HG03060 (cell line): Measurements from ENCODE around the gene MT3.
A peak's percentile ranks its signal among the peaks of the same experiment; 100 is the strongest.
"Not testable (repeated sequence)": the region's sequence is repeated elsewhere in the genome, so short reads cannot be mapped to it uniquely, and the experiment has no call there.

Source experiments
- ATAC-seq: cut with Tn5 transposase; IDR thresholded peaks from one replicate; pipeline ENCODE4 v1.9.1; 2021; ENCODE audit warnings: low read depth, moderate number of reproducible peaks; ENCODE audit not compliant: unreplicated experiment

MT3 gene

DNA sequence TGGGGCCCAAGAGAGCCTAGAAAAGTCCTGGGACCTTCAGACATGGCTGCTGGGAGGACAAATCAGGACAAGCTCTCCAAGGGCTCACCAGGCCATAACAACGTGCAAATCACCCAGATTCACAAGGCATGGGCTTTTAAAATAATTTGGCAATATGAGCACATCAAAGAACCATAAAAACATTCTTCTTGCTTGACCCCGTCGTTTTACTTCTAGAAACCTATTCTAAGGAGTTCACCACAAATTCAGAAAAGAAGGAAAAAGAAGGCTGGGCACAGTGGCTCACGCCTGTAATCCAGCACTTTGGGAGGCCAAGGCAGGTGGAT is 12.1 kb upstream of the MT3 start:
- no peak for ATAC-seq

DNA sequence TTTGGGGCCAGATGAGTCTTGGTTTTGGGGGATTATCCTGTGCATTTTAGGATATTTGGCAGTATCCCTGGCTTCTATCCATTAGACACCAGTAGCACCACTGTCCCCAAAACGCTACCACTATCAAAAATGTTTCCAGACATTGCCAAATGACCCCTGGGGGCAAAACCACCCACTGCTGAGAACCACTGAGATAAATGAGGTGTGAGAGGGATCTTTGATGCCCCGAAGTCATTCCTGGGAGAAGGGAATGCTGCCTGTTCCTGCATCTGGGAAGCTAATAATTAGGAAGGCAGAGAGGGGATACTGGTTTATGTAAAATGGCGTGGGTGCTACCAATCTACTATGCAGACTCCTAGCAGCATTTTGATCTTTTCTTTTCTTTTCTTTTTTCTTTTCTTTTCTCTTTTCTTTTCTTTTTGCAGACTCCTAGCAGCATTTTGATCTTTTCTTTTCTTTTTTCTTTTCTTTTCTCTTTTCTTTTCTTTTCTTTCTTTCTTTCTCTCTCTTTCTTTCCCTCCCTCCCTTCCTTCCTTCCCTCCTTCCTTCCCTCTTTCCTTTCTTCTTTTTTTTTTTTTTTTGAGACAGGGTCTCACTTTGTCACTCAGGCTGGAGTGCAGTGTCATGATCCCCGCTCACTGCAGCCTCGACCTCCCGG is 8.8 kb upstream of the MT3 start:
- no peak for ATAC-seq

DNA sequence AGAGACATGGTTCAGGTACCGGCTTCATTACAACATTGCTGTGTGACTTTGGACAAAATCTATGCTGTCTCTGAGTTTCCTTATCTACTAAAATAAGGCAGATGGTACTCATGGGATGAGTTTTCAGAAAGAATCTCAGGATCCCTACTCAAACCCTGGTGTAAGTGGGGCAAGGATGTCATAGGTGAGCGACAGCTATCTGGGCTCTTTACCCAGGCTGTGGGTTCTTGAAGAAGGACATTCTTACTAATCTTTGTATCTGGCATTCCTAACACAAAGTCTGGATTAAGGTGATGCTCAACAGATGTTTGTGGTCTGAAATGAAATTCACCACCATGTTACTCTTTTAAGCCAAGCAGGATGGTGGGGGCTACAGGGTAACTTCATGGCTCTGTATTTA is 6.4 kb upstream of the MT3 start:
- not testable (repeated sequence) for ATAC-seq

DNA sequence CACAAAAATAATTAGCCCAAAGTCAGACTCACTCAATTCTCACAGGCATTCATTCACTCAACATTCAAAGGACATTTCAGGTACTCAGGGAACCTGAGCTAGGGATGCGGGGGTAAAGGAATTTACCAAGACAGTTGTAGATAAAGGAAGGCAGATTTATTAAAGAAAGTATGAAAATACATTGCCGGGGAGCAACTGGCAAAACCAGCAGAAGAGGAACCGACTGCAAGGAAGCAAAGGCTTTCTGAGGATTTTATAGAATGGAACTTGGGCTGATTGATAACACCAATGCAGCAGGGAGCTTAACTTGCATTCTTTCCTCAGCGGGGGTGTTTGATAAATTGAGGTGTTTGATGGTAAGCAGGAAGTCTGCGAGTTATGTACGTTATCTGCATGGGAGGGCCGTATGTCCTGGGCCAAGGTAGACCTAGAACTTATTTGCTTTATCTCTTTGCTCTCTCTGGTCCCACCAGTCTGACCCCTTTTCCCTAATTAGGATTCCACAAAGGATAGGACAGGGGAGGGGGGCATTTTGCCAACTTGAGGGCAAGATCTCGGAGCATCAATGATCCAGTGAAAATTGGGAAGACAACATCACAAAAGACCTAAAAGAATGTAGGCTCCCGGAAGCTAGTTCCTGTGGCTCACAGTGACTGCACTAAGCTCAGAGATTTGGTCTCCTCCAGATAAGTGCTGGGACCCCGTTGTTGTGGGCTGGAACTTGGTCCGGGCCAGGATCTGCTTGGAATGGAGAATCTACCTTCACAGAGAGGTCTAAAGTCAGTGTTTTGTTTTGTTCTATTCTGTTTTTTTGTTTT is 5.8 kb upstream of the MT3 start:
- no peak for ATAC-seq

DNA sequence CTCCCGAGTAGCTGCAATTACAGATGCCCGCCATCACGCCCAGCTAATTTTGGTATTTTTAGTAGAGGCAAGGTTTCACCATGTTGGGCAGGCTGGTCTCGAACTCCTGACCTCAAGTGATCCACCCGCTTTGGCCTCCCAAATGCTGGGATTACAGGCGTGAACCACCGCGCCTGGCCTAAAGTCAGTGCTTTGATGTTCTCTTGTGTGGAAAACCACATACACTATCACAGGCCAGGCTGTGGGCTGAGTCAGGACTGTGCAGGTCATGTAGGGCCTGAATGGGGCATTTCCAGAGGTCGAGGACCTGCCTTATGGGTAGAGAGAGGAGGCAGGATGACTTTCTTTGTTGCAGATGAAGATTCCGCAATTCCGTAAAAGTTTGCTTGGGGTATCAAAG is 5.1 kb upstream of the MT3 start:
- no peak for ATAC-seq

DNA sequence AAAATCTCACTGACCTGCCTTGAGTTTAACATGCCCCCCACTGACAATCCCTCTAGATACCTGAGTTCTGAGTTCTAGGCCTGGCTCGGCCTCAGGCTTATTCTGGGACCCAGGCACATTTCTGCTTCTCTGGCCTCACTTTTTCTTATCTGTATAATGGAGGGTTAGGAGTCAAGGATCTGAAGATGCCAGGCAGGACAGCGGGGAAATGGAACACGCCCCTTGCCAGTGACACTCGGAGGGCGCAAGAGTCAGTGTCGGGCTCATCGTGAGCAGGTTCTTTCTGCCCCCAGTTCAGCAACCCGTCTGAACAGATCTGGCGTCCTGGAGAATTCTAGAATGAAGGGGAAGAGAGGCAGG is 567 bp upstream of the MT3 start:
- ATAC-seq = no peak

DNA sequence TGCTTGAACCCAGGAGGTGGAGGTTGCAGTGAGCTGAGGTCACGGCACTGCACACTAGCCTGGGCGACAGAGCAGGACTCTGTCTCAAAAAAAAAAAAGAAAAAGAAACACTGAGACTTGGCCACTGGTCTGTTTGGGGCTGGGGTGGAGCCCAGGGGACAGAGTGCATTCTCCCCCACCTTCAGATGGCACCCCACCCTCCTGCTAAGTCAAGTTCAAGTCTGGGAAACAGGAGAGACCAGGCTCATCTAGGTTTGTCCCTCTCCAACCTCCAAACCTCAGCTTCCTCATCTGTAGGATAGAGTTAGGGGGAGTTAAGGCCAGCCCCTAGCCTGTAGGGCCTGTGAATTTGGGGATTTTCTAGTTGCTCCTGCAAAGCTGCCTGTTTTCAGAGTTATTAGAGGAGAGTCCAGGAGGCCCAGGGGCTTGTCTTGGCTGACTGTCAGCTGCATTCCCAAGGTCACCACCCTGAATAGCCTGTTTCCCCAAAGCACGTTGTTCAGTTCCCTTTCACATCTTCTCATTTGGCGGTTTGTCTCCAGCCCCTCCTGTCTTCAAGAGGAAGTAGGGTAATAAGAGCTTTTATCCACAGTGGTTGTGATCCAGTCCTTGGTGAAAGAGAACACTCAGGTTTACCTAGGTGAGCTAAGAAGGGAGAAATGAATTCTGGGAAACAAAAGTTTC is 2.2 kb downstream of the MT3 start:
- no peak for ATAC-seq

DNA sequence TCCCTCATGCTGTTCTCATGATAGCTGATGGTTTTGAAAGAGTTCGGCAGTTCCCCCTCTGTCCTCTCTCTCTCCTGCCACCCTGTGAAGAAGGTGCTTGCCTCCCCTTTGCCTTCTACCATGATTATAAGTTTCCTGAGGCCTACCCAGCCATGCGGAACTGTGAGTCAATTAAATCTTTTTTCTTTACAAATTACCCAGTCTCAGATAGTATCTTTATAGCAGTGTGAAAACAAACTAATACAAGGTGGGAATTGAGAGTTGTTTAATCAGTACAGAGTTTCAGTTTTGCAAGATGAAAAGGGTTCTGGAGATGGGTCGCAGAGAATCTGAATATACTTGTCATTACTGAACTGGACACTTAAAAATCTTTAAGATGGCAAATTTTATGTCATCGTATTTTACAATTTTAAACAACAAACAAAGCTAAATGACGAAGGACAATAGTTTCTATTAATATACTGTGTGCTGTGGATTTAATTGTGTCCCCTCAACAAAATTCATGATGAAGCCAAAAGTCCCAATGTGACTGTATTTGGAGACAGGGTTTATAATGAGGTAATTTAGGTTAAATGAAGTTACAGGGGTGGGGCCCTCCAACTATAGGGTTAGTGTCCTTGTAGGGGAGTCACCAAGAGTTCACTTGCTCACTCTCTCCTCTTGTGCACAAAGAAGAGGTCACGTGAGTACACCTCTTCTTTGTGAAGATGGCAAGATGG is 4.4 kb downstream of the MT3 start:
- no peak for ATAC-seq

DNA sequence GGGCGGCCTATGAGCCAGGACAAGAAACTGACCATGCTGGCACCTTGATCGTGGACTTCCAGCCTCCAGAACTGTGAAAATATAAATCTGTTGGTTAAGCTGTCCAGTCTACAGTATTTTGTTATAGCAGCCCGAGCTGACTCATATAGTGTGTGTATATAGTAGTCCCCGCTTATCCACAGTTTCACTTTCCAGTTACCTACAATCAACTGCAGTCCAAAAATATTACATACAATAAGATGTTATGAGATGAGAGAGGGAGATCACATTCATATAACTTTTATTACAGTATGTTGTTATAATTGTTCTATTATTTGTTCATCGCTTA is 4.9 kb downstream of the MT3 start:
- no peak for ATAC-seq

DNA sequence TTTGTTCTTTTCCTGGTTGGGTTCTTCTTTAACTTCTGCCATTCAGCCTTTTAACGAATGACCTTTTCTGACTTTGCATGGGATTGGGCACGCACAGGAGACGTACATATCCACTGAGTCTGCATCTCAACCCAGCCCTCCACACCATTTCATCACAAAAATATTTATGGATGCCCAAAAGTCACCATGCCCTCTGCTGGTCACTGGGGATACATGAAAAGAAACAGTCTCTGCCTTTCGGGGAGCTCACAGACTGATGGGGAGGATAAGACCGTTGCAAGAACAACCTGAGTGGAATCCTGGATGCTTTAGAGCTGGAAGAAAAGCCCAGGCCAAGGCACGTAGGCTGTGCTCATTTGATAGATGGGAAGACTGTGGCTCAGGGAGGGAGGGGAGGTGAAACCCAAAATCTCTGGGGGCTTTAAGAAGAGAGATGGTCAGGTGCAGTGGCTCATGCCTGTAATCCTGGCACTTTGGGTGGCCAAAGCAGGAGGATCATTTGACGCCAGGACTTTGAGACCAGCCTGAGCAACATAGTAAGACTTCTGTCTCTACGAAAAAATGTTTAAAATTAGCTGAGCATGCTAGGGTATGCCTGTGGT is 11.2 kb downstream of the MT3 start:
- no peak for ATAC-seq

DNA sequence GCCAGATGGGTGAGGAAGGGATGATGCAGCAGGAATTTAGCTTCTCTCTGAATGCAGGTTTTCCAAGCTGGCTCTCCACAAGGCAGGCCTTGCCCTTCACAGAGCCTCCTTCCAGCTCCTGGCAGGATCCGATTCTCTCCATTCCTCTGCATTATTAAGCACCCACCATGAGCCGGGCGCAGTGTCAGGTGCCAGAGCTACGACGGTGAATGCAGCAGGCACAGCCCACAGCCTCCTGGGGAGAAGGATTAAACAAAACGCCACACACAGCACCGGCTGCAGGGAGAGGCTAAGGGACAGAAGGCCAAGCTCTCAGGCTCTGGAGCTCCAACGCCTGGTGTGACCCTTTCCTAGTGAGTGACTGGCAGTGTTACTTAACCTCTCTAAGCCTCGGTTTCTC is 12.0 kb downstream of the MT3 start:
- no peak for ATAC-seq

DNA sequence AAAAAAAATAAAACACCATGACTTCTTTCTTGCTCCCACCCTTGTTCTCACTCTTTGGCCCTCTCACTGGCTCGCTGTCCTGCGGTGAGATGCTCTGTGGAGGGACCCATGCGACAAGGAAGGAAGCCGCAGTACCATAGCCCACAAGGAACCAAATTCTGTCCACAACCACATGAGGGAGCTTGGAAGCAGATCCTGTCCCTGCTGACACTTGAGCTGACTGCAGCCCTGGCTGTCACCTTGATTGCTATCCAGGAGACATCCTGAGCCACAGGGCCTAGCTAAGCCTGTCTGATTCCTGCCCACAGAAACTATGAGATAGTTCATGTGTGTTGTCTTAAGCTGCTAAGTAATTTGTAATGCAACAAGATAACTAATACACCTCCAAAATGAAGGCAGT is 14.3 kb downstream of the MT3 start:
- no peak for ATAC-seq

DNA sequence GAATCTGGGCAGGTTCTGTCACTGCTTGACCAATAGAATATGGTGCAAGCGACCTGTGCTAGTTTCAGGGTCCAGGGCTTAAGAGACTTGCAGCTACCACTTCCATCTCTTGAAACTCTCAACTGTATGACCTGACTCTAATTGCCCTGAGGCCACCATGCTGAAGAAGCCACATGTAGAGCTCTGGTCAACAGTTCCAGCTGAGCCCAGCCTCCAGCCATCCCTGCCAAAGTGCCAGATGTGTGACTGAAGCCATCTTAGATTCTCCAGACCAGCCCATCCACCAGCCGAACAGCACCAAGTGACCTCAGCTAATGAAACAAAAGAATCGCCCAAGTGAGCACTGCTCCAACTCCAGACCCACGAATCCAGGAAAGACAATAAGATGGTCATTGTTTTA is 15.6 kb downstream of the MT3 start:
- no peak for ATAC-seq

DNA sequence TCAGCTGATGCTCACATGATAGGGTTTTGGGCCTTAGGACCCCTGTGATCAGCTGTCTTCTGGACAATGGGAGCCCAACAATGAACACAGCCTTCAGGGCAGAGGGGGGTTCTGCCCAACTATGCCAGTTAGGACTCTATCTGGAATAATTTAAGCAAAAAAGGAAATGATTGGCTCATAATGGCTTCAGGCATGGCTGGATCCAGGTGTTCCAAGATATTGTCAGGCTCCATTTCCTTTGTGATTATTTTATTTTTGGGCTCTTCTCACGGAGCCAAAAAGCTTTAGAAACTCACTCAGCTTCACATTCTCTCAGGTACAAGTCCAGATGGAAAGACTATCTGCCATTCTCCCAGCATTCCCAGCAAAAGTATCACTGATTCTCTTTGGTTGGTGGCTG is 16.1 kb downstream of the MT3 start:
- ATAC-seq = no peak

DNA sequence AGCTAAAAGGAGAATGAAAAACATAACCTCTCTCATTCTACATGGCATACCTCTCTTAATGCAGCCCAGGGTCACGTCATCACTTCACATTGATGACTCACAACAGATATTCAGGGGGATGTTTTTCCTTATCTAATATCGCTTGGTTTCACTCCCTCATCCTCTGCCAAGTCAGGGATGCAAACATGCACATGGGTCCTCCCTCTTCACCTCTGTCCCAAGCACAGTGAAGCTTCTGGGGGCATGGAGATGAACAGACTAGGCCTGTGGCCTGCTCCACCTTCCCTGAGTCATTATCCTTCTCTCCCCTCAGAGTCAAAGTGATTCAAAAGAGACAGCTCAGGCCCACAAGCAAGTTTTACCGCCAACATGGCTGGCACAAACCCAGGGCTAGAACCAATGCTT is 16.7 kb downstream of the MT3 start:
- ATAC-seq = no peak

DNA sequence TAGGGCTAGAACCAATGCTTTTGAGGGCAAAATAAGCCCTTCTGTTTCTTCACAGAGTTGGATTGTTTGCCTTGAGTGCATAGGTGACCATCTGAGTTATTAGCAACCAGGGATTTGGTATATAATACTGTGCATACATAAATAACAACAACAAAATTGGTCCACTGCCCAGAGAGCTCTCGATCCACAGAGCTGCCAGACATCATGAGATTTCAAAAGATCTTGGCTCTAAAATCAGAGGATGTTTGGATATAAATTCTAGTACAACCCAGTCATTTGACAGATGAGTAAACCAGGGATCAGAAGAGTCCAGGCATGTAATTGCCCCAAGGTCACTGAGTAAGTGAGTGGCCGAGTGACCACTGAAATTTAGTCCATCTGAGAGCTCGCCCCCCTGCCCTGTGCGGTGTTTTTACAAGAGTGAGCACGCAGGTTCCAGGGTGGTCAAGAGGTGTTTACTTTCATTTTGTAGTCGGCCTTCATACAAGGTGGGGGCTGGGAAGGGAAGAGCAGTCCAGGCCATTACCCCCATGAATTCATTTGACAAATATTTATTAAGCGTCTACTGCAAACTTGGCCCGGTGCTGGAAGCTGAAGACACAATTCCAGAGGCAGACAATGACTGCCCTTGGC is 17.3 kb downstream of the MT3 start:
- no peak for ATAC-seq

DNA sequence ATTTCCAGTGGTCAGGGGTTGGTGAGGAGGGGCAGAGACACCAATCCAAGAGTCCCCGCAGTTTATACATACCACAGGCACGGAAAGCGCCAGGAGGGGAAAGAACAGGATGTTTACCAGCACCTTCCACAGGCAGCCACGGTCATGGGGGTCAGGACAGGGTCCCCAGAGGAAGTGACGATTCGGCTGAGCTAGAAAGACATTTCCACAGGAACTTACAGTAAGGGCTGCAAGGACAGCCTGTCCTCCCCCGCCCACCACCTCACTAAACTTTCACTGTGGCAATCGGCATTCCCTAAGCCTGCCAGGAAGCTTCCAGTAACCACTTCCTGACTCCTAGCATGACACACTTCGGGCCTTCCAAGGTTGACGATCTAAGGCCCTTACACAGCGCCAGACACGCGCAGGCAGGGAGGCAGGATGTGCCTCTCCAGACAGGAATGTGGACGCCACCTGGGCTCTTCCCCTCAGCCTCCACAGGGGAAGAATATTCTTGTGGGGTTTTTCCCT is 17.8 kb downstream of the MT3 start:
- ATAC-seq = no peak

DNA sequence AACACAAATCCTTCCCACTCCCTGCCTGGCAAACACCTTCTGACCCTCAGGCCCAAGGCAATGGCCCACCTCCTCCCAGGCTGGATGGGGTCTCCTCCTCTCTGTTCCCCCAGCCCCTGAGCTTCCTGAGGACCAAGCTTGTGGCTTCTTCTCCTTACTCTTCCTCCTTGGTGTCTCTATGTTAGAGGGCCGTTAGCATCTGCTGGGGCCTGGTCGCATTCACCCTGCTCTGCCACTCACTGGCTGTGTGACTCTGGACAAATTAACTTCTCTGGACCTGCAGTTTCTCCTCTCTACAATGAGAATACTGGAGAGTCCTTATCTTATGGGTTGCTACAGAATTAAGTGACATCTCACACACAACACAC is 18.3 kb downstream of the MT3 start:
- ATAC-seq = no peak

DNA sequence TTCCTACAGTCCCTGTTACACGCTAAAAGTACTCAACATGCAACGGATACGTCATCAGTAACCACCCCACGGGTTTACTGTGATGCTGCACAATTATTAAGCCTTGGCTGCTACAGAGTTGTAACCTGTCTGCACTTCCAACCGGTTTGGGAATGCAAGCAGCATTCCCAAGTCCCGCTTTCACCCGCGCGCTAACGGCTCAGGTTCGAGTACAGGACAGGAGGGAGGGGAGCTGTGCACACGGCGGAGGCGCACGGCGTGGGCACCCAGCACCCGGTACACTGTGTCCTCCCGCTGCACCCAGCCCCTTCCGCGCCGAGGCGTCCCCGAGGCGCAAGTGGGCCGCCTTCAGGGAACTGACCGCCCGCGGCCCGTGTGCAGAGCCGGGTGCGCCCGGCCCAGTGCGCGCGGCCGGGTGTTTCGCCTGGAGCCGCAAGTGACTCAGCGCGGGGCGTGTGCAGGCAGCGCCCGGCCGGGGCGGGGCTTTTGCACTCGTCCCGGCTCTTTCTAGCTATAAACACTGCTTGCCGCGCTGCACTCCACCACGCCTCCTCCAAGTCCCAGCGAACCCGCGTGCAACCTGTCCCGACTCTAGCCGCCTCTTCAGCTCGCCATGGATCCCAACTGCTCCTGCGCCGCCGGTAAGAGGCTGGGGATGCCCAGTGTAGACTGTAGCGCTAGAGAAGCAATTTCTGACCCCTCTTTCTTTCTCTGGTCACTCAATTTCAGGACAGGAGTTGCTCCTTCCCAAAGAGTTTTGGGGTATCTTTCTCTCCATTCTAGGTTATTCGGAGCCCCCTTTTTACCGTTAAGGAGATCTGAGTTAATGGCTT is 18.9 kb downstream of the MT3 start, which contains the start of gene MT2A:
Gene MT2A (plus strand): TSS at position 542 of the 833 bp plus-strand sequence. CDS start 72 bp downstream, at position 614.
- ATAC-seq = peak; percentile 61
